ENCODE measurements around the gene LPP.

Gene LPP

GRCh38 chr3:188581365-188581764 is 427.4 kb downstream of the LPP start:
- ATAC-seq (ENCODE audit: insufficient read depth, low read depth): no peak
- no peak overlapping the region for H3K27ac ChIP-seq (ENCODE audit: low read length)
- H3K36me3 ChIP-seq (ENCODE audit: insufficient read depth, low read length): no peaks in the 10 kb centered on the region
- DNase-seq: no peak
- H3K9me3 ChIP-seq (ENCODE audit: insufficient read depth, low read length, severe bottlenecking): no peaks in the 10 kb centered on the region
- no peaks in the 10 kb centered on the region for H4K20me1 ChIP-seq (ENCODE audit: insufficient read depth, low read length)
- TF ChIP-seq EZH2 (IDR thresholded peaks at IDR 0.05; ENCODE audit: borderline replicate concordance, low read depth, low read length, severe bottlenecking) (no peak), CTCF (IDR thresholded peaks at IDR 0.05; ENCODE audit: borderline replicate concordance, extremely low read depth, low read length, poor library complexity, severe bottlenecking) (no peak)
- no peak overlapping the region for H3K9ac ChIP-seq (ENCODE audit: low read depth, low read length)
- H3K27me3 ChIP-seq (ENCODE audit: insufficient read depth, low read length, poor library complexity): no peaks in the 10 kb centered on the region
- no peak overlapping the region for H2AFZ ChIP-seq (ENCODE audit: low read depth, low read length)
- no peaks in the 10 kb centered on the region for H3K4me1 ChIP-seq (ENCODE audit: insufficient read depth, low read length)
- no peak overlapping the region for H3K4me3 ChIP-seq (ENCODE audit: low read depth in 1 of 2, low read length in 2 of 2)
- no peaks in the 10 kb centered on the region for H3K79me2 ChIP-seq (ENCODE audit: insufficient read depth, low read length)
- H3K4me2 ChIP-seq (ENCODE audit: insufficient read depth, low read length): no peak overlapping the region

GRCh38 chr3:188581792-188582191 is 427.8 kb downstream of the LPP start:
- H2AFZ ChIP-seq (ENCODE audit: low read depth, low read length): no peak overlapping the region
- no peaks in the 10 kb centered on the region for H3K36me3 ChIP-seq (ENCODE audit: insufficient read depth, low read length)
- no peak for TF ChIP-seq CTCF (IDR thresholded peaks at IDR 0.05; ENCODE audit: borderline replicate concordance, extremely low read depth, low read length, poor library complexity, severe bottlenecking)
- TF ChIP-seq EZH2 (IDR thresholded peaks at IDR 0.05; ENCODE audit: borderline replicate concordance, low read depth, low read length, severe bottlenecking): no peak
- H3K4me1 ChIP-seq (ENCODE audit: insufficient read depth, low read length): no peaks in the 10 kb centered on the region
- no peaks in the 10 kb centered on the region for H3K9me3 ChIP-seq (ENCODE audit: insufficient read depth, low read length, severe bottlenecking)
- H3K27ac ChIP-seq (ENCODE audit: low read length): no peak overlapping the region
- DNase-seq: no peak
- H3K9ac ChIP-seq (ENCODE audit: low read depth, low read length): no peak overlapping the region
- no peaks in the 10 kb centered on the region for H3K79me2 ChIP-seq (ENCODE audit: insufficient read depth, low read length)
- H3K4me3 ChIP-seq (ENCODE audit: low read depth in 1 of 2, low read length in 2 of 2): no peak overlapping the region
- no peak overlapping the region for H3K4me2 ChIP-seq (ENCODE audit: insufficient read depth, low read length)
- H4K20me1 ChIP-seq (ENCODE audit: insufficient read depth, low read length): no peaks in the 10 kb centered on the region
- ATAC-seq (ENCODE audit: insufficient read depth, low read depth): no peak
- H3K27me3 ChIP-seq (ENCODE audit: insufficient read depth, low read length, poor library complexity): no peaks in the 10 kb centered on the region

GRCh38 chr3:188583341-188584161 is 429.6 kb downstream of the LPP start:
- H3K4me1 ChIP-seq (ENCODE audit: insufficient read depth, low read length): no peaks in the 10 kb centered on the region
- DNase-seq (no peak), ATAC-seq (ENCODE audit: insufficient read depth, low read depth) (no peak)
- H3K27me3 ChIP-seq (ENCODE audit: insufficient read depth, low read length, poor library complexity): no peaks in the 10 kb centered on the region
- TF ChIP-seq EZH2 (IDR thresholded peaks at IDR 0.05; ENCODE audit: borderline replicate concordance, low read depth, low read length, severe bottlenecking) (no peak), CTCF (IDR thresholded peaks at IDR 0.05; ENCODE audit: borderline replicate concordance, extremely low read depth, low read length, poor library complexity, severe bottlenecking) (no peak)
- no peak overlapping the region for H3K27ac ChIP-seq (ENCODE audit: low read length)
- H3K4me2 ChIP-seq (ENCODE audit: insufficient read depth, low read length): no peak overlapping the region
- H2AFZ ChIP-seq (ENCODE audit: low read depth, low read length): no peak overlapping the region
- no peaks in the 10 kb centered on the region for H3K9me3 ChIP-seq (ENCODE audit: insufficient read depth, low read length, severe bottlenecking)
- H3K4me3 ChIP-seq (ENCODE audit: low read depth in 1 of 2, low read length in 2 of 2): no peak overlapping the region
- H4K20me1 ChIP-seq (ENCODE audit: insufficient read depth, low read length): no peaks in the 10 kb centered on the region
- H3K9ac ChIP-seq (ENCODE audit: low read depth, low read length): no peak overlapping the region
- H3K36me3 ChIP-seq (ENCODE audit: insufficient read depth, low read length): no peaks in the 10 kb centered on the region
- H3K79me2 ChIP-seq (ENCODE audit: insufficient read depth, low read length): no peaks in the 10 kb centered on the region

All from DND-41 (cell line).